ENCODE data around the gene CCT5. TPM values are rescaled to one million over a fixed set of nuclear protein-coding genes. Genes with fewer than 3 reads are reported as not detected.

Gene CCT5

DNA sequence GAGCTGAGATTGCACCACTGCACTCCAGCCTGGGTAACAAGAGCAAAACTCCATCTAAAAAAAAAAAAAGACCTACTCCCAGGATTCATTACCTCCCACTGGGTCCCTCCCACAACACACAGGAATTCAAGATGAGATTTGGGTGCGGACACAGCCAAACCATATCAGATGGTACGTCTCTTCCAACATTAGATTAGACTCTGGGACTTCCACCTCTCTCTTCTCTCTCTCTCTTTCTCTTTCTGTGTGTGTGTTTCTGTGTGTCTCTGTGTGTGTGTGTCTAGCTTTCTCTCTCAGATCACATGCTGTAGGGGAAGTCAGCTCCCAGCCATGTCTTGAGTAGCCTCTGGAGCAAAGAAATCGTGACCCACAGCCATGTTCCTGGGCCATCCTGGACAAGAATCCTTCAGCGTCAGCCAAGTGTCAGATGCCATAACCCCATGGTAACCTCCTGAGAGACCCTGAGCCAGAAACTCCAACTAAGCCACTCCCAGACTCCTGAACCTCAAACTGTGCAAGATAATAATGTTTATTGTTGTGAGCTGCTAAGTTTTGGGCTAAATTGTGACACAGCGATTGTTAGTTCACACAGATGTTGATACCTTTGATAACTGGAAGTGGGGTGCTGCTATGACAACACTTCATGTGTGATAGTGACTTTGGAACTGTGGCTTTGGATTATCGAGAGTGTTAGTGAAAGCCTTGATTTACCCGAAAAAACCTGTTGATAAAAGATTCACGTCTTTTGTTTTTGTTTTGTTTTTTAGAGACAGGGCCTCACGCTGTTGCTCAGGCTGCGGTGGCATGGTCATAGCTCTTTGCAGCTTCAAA, 61.7 kb downstream of the CCT5 start:
- Histone ChIP-seq H3K4ac (ENCODE audit: low read depth, low read length) (no peak overlapping the region), H2BK120ac (ENCODE audit: low read depth, low read length) (no peak overlapping the region), H3K27ac (ENCODE audit: low read depth, low read length) (no peak overlapping the region), H4K8ac (ENCODE audit: low read depth, low read length) (no peak overlapping the region), H3K4me3 (ENCODE audit: low read length) (no peak overlapping the region), H3K36me3 (ENCODE audit: control insufficient read depth, insufficient read depth, low read length) (no peaks in the 10 kb centered on the region), H3K4me1 (ENCODE audit: control insufficient read depth, low read depth, low read length) (peaks cover 1% of the 10 kb centered on the region), H3K4me2 (ENCODE audit: low read length) (no peak overlapping the region), H3K56ac (ENCODE audit: low read length) (no peak overlapping the region), H3K79me1 (ENCODE audit: low read length) (no peaks in the 10 kb centered on the region), H2AK5ac (ENCODE audit: low read length) (no peak overlapping the region), H2BK5ac (ENCODE audit: low read length) (no peak overlapping the region), H2BK15ac (replicated peaks; ENCODE audit: low read depth) (no peak overlapping the region), H3K79me2 (ENCODE audit: control insufficient read depth, insufficient read depth, low read length) (no peaks in the 10 kb centered on the region), H4K5ac (ENCODE audit: low read length) (no peak overlapping the region), H3K9ac (ENCODE audit: low read length) (no peak overlapping the region), H3K18ac (ENCODE audit: low read length) (no peak overlapping the region), H3K27me3 (ENCODE audit: insufficient read depth, low read length, poor library complexity) (no peaks in the 10 kb centered on the region), H3K23ac (ENCODE audit: low read length) (no peak overlapping the region)
- no CpG with 5 or more reads among the region's 10 CpGs for WGBS (ENCODE audit: extremely low coverage, insufficient coverage, low lambda C conversion rate)
- no peak for DNase-seq

DNA sequence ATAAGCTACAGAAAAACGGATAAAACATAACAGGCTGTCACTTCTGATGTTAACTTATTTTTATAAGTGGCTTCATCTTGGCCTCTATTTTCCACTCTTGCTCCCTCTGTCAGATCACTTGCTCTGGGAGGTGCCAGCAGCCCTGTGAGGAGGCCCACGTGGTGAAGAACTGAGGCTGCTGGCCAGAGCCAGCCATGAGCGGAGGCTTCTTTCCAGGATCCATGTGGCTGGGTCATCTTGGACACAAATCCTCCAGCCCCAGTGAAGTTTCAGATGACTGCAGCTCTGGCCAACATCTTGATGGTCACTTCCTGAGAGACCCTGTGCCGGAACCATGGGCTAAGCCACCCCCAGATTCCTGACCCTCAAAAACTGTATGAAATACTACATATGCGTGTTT, 65.1 kb downstream of the CCT5 start:
- Histone ChIP-seq H3K9ac (ENCODE audit: low read length) (no peak overlapping the region), H3K18ac (ENCODE audit: low read length) (no peak overlapping the region), H3K4ac (ENCODE audit: low read depth, low read length) (no peak overlapping the region), H3K56ac (ENCODE audit: low read length) (no peak overlapping the region), H3K23ac (ENCODE audit: low read length) (no peak overlapping the region), H3K36me3 (ENCODE audit: control insufficient read depth, insufficient read depth, low read length) (no peaks in the 10 kb centered on the region), H2BK5ac (ENCODE audit: low read length) (no peak overlapping the region), H2BK15ac (replicated peaks; ENCODE audit: low read depth) (no peak overlapping the region), H3K79me2 (ENCODE audit: control insufficient read depth, insufficient read depth, low read length) (no peaks in the 10 kb centered on the region), H3K79me1 (ENCODE audit: low read length) (no peaks in the 10 kb centered on the region), H2AK5ac (ENCODE audit: low read length) (no peak overlapping the region), H3K4me3 (ENCODE audit: low read length) (no peak overlapping the region), H3K4me2 (ENCODE audit: low read length) (no peak overlapping the region), H4K8ac (ENCODE audit: low read depth, low read length) (no peak overlapping the region), H3K27ac (ENCODE audit: low read depth, low read length) (no peak overlapping the region), H4K5ac (ENCODE audit: low read length) (no peak overlapping the region), H2BK120ac (ENCODE audit: low read depth, low read length) (no peak overlapping the region), H3K4me1 (ENCODE audit: control insufficient read depth, low read depth, low read length) (no peaks in the 10 kb centered on the region), H3K27me3 (ENCODE audit: insufficient read depth, low read length, poor library complexity) (no peaks in the 10 kb centered on the region)
- DNase-seq: no peak
- WGBS (ENCODE audit: extremely low coverage, insufficient coverage, low lambda C conversion rate): no CpG with 5 or more reads among the region's 5 CpGs

Small RNA genes lying within 50 kb of the gene (small RNA-seq; reads per million reads assigned to genes)
- not detected for gene RF00019 (ENCODE audit: insufficient read depth)

Measured in mesendoderm (in vitro differentiated cells).